IMR-90 (cell line): Measurements from ENCODE around the gene FIBCD1. TPM values are rescaled to one million over a fixed set of nuclear protein-coding genes. Genes with fewer than 3 reads are reported as not detected.

ENCODE experiments used
- ATAC-seq: fragments of 200-7000 bp; cut with Tn5 transposase; 2 replicates; pipeline ENCODE4 v1.9.1; 2020; ENCODE audit warnings: low read depth, mild to moderate bottlenecking, moderate library complexity
- BruUV-seq: library from RNA; stranded (reverse); fragments of 400-500 nt; replicated peaks from 2 replicates; lab custom pipeline; 2021; lab: Mats Ljungman, UMichigan
- CTCF ChIA-PET: fragments of 300-600 bp; formaldehyde crosslinking; extraction: SDS; loops from one replicate; lab custom pipeline; 2021; ENCODE audit warnings: antibody characterized with exemption; lab: Yijun Ruan, JAX
- POLR2A ChIA-PET: fragments of 300-600 bp; sonication (Branson Sonifier 250); formaldehyde crosslinking; loops from one replicate; lab custom pipeline; 2022; ENCODE audit warnings: antibody characterized with exemption; ENCODE audit not compliant: unreplicated experiment; lab: Charles Lee
- DNase-seq: peaks from one replicate; pipeline ENCODE4 v3.0.0; 2013
- H2AFZ ChIP-seq: replicated peaks from 2 replicates; pipeline ENCODE3; 2013; ENCODE audit warnings: low read length, mild to moderate bottlenecking; ENCODE audit not compliant: poor library complexity
- H2AK5ac ChIP-seq: 2 replicates; pipeline ENCODE4 v1.6.1; 2013; ENCODE audit warnings: low read depth, low read length, inconsistent platforms
- H2AK9ac ChIP-seq: replicated peaks from 2 replicates; pipeline ENCODE3; 2013; ENCODE audit warnings: mild to moderate bottlenecking, low read depth, low read length, moderate library complexity; ENCODE audit not compliant: poor library complexity
- H2BK120ac ChIP-seq: 2 replicates; pipeline ENCODE4 v1.6.1; 2013; ENCODE audit warnings: low read depth, low read length, inconsistent platforms
- H2BK15ac ChIP-seq: 3 replicates; pipeline ENCODE4 v1.6.1; 2013; ENCODE audit warnings: low read depth, low read length, inconsistent platforms
- H2BK20ac ChIP-seq: 2 replicates; pipeline ENCODE4 v1.6.1; 2013; ENCODE audit warnings: low read depth, mild to moderate bottlenecking, inconsistent platforms, low read length, moderate library complexity
- H2BK5ac ChIP-seq: 2 replicates; pipeline ENCODE4 v1.6.1; 2013; ENCODE audit warnings: mild to moderate bottlenecking, low read depth, low read length, inconsistent platforms; ENCODE audit not compliant: poor library complexity, severe bottlenecking
- H3K14ac ChIP-seq: replicated peaks from 2 replicates; pipeline ENCODE4 v1.6.1; 2013; ENCODE audit warnings: low read depth, low read length, inconsistent platforms
- H3K18ac ChIP-seq: 2 replicates; pipeline ENCODE4 v1.6.1; 2013; ENCODE audit warnings: low read depth, low read length, control low read depth
- H3K23ac ChIP-seq: 2 replicates; pipeline ENCODE4 v1.6.1; 2013; ENCODE audit warnings: low read depth, low read length, inconsistent platforms
- H3K27ac ChIP-seq: 2 replicates; pipeline ENCODE4 v1.5.1; 2013; ENCODE audit warnings: mild to moderate bottlenecking, control low read depth, low read length; ENCODE audit not compliant: insufficient read depth
- H3K27me3 ChIP-seq: 2 replicates; pipeline ENCODE4 v1.6.1; 2013; ENCODE audit warnings: low read length; ENCODE audit not compliant: control insufficient read depth, insufficient read depth
- H3K36me3 ChIP-seq: 2 replicates; pipeline ENCODE4 v1.6.1; 2013; ENCODE audit warnings: low read length, mixed read lengths; ENCODE audit not compliant: control insufficient read depth, insufficient read depth
- H3K4ac ChIP-seq: 2 replicates; pipeline ENCODE4 v1.6.1; 2013; ENCODE audit warnings: low read depth, low read length, inconsistent platforms
- H3K4me1 ChIP-seq: 2 replicates; pipeline ENCODE4 v1.6.1; 2013; ENCODE audit warnings: low read length, mixed read lengths; ENCODE audit not compliant: control insufficient read depth, insufficient read depth
- H3K4me2 ChIP-seq: 2 replicates; pipeline ENCODE4 v1.6.1; 2013; ENCODE audit warnings: low read depth, mild to moderate bottlenecking, control low read depth, low read length, moderate library complexity
- H3K4me3 ChIP-seq: 2 replicates; pipeline ENCODE4 v1.5.1; 2013; ENCODE audit warnings: low read depth, mild to moderate bottlenecking, control low read depth, low read length, moderate library complexity; ENCODE audit not compliant: insufficient read depth
- H3K56ac ChIP-seq: 2 replicates; pipeline ENCODE4 v1.6.1; 2013; ENCODE audit warnings: low read length, inconsistent platforms; ENCODE audit not compliant: insufficient read depth; ENCODE audit errors: extremely low read depth
- H3K79me1 ChIP-seq, 2 experiments: 2 replicates each; pipeline ENCODE4 v1.6.1; 2013; ENCODE audit warnings: low read length in 2 of 2, inconsistent platforms in 1 of 2, low read depth in 1 of 2
- H3K9ac ChIP-seq: 2 replicates; pipeline ENCODE4 v1.6.1; 2013; ENCODE audit warnings: low read depth, low read length, control low read depth
- H3K9me1 ChIP-seq: 2 replicates; pipeline ENCODE4 v1.6.1; 2013; ENCODE audit warnings: low read length, inconsistent platforms; ENCODE audit not compliant: insufficient read depth
- H3K9me3 ChIP-seq: 2 replicates; pipeline ENCODE4 v1.6.1; 2013; ENCODE audit warnings: low read length; ENCODE audit not compliant: control insufficient read depth, insufficient read depth
- H4K20me1 ChIP-seq: 2 replicates; pipeline ENCODE4 v1.6.1; 2013; ENCODE audit warnings: low read length, inconsistent platforms; ENCODE audit not compliant: insufficient read depth
- H4K5ac ChIP-seq: 2 replicates; pipeline ENCODE4 v1.6.1; 2013; ENCODE audit warnings: mild to moderate bottlenecking, low read depth, low read length, control low read depth
- H4K8ac ChIP-seq, 2 experiments: 2 replicates each; pipeline ENCODE4 v1.6.1; 2013; ENCODE audit warnings: low read depth in 2 of 2, low read length in 2 of 2, control low read depth in 1 of 2, inconsistent platforms in 1 of 2
- H4K91ac ChIP-seq: 2 replicates; pipeline ENCODE4 v1.6.1; 2013; ENCODE audit warnings: low read depth, low read length, inconsistent platforms; ENCODE audit not compliant: insufficient read depth
- NFE2L2 ChIP-seq: fragments of 150-350 bp; IDR thresholded peaks from 2 replicates; pipeline ENCODE4 v1.6.1; 2016; ENCODE audit warnings: low read depth, mild to moderate bottlenecking, low read length
- RFX5 ChIP-seq: IDR thresholded peaks from 2 replicates; pipeline ENCODE4 v1.8.0; 2012; ENCODE audit warnings: low read depth, mild to moderate bottlenecking, low read length, moderate library complexity
- WGBS, 2 experiments: methylation state at CpG; one replicate each; pipeline versions ENCODE4 v1.1.5 to v1.1.7; 2013; ENCODE audit warnings: missing lambda C conversion rate in 2 of 2; ENCODE audit not compliant: insufficient read length in 1 of 2; ENCODE audit errors: extremely low coverage in 2 of 2; 5-methylcytosine and 5-hydroxymethylcytosine counted together
- dilution Hi-C: fragments of 300-500 bp; cut with HindIII; formaldehyde crosslinking; loops from one replicate; pipeline ENCODE4 v1.14.3; 2018; ENCODE audit warnings: low sequenced_read_pairs; ENCODE audit not compliant: unreplicated experiment
- in situ Hi-C: fragments of 300-500 bp; cut with MboI; formaldehyde crosslinking; loops from 3 replicates; pipeline ENCODE4 v1.14.3; 2019; ENCODE audit warnings: low sequenced_read_pairs, inconsistent platforms, mixed read lengths
- intact Hi-C: fragments of 100-400 bp; cut with micrococcal nuclease; formaldehyde crosslinking; loops from 2 replicates; pipeline ENCODE4 v1.10.0; 2022
- polyA plus RNA-seq, 3 experiments: library from polyadenylated mRNA; depleted of rRNA; stranded (reverse); fragments of >200 nt; gene quantifications; 2 replicates each; pipeline ENCODE4 v1.2.3, GENCODE V29; 2012; ENCODE audit warnings: low replicate concordance in 1 of 3
- total RNA-seq: library from RNA; depleted of rRNA; stranded (reverse); fragments of >200 nt; gene quantifications from 2 replicates; pipeline ENCODE4 v1.2.3, GENCODE V29; 2012
- TF ChIP-seq, protein P1 (sequence below): fragments of 150-350 bp; IDR thresholded peaks from 2 replicates; pipeline ENCODE4 v1.6.1; 2017; ENCODE audit warnings: mild to moderate bottlenecking, antibody characterized with exemption, low read length, low read depth

FIBCD1 gene
- total and polyA plus RNA-seq, 2 of the 4 experiments (the other 2 are of a cell fraction), result 1.1 to 10.1 TPM

DNA sequence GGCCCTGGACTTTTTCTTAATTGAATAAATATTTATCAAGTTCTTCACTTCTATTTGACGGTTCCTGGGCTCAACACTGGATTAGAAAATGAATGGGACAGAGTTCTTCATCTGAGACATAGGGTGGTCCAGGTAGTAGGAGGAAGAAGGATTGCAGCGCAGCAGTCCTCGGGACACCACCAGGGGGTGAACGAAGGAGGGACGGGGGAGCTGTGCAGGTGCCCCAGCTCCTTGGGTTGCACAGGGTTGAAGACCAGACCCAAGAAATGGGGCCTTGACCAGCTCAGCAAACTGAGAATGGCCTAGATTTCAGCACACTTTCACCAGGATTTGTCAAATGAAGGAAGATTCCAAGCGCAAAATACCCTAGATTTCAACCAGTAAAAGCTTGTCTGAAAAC, 74.5 kb downstream of the FIBCD1 start:
- no peak for ATAC-seq
- CTCF ChIA-PET, result interaction anchor here (0.7 to 2.5 kb wide), 5 partner anchors 93 to 318 kb away, joined by 3 to 9 read pairs (median 4); no protein-coding TSS in a partner anchor

More for the DNA sequence above, 74.5 kb downstream of the FIBCD1 start:
- Histone ChIP-seq H2AK5ac (no peak overlapping the region), H4K8ac (no peak overlapping the region), H3K56ac (no peak overlapping the region), H3K23ac (no peak overlapping the region), H3K18ac (no peak overlapping the region), H3K79me1 (peaks cover 37 to 92% of the 10 kb centered on the region in 2 experiments), H3K27ac (no peak overlapping the region), H3K14ac (no peak overlapping the region), H3K27me3 (no peaks in the 10 kb centered on the region), H2AK9ac (no peak overlapping the region), H3K9me1 (peaks cover 8% of the 10 kb centered on the region; the same call in 1 of the 2 replicates), H3K4me2 (no peak overlapping the region), H2BK5ac (no peak overlapping the region), H2BK120ac (no peak overlapping the region), H3K4ac (no peak overlapping the region), H3K4me3 (no peak overlapping the region), H3K36me3 (peaks cover 42% of the 10 kb centered on the region), H4K20me1 (peaks cover 69% of the 10 kb centered on the region), H3K4me1 (peaks cover 19% of the 10 kb centered on the region), H2BK20ac (no peak overlapping the region), H4K5ac (no peak overlapping the region), H2BK15ac (no peak overlapping the region), H4K91ac (no peak overlapping the region), H2AFZ (no peak overlapping the region), H3K9ac (no peak overlapping the region), H3K9me3 (no peaks in the 10 kb centered on the region)
- in situ Hi-C loops (loop anchor here (5.0 kb wide), 1 partner anchor 157 kb away; no protein-coding TSS in a partner anchor), intact Hi-C loops (no loop called here), dilution Hi-C loops (no loop called here)
- 100% methylated on average over 1 of the region's 6 CpGs; no CpG with 5 or more reads in 1 of the 2 experiments for WGBS, 2 experiments
- BruUV-seq, result no TSS peak
- TF ChIP-seq, protein P1, sequence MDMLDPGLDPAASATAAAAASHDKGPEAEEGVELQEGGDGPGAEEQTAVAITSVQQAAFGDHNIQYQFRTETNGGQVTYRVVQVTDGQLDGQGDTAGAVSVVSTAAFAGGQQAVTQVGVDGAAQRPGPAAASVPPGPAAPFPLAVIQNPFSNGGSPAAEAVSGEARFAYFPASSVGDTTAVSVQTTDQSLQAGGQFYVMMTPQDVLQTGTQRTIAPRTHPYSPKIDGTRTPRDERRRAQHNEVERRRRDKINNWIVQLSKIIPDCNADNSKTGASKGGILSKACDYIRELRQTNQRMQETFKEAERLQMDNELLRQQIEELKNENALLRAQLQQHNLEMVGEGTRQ, result no peak
- no peak for TF ChIP-seq RFX5
- no peak for TF ChIP-seq NFE2L2
- POLR2A ChIA-PET, result no interaction called here
- no peak for DNase-seq
